NCI-H2227 treated with DMSO at 0.1 percent for 48 hours (cell line): ENCODE results near the gene RAPGEF4.
"Not testable (repeated sequence)": the region's sequence is repeated elsewhere in the genome, so short reads cannot be mapped to it uniquely, and the experiment has no call there.

ENCODE experiments used
- DNase-seq: peaks from one replicate; lab custom pipeline; 2025; lab: John Stamatoyannopoulos, UW

RAPGEF4 gene

GRCh38 chr2:172774302-172774701 lies 38.7 kb downstream of the RAPGEF4 start:
- DNase-seq = no peak

GRCh38 chr2:172775319-172775718 lies 39.7 kb downstream of the RAPGEF4 start:
- no peak for DNase-seq

- no peak for DNase-seq
Observed at GRCh38 chr2:172777431-172777830, 41.8 kb downstream of the RAPGEF4 start.

- no peak for DNase-seq
Observed at GRCh38 chr2:172782506-172783164, 47.0 kb downstream of the RAPGEF4 start.

- DNase-seq = no peak
Observed at GRCh38 chr2:172783165-172783898, 47.7 kb downstream of the RAPGEF4 start.

GRCh38 chr2:172788871-172789270 lies 53.2 kb downstream of the RAPGEF4 start:
- no peak for DNase-seq

- DNase-seq = no peak
Observed at GRCh38 chr2:172790404-172790803, 54.8 kb downstream of the RAPGEF4 start.

- no peak for DNase-seq
Observed at GRCh38 chr2:172791953-172792352, 56.3 kb downstream of the RAPGEF4 start.

- DNase-seq = no peak
Observed at GRCh38 chr2:172792711-172793110, 57.1 kb downstream of the RAPGEF4 start.

GRCh38 chr2:172803308-172803707 lies 67.7 kb downstream of the RAPGEF4 start:
- DNase-seq = not testable (repeated sequence)

GRCh38 chr2:172804423-172804822 lies 68.8 kb downstream of the RAPGEF4 start:
- DNase-seq = no peak

GRCh38 chr2:172806493-172806892 lies 70.8 kb downstream of the RAPGEF4 start:
- peak; percentile 93 for DNase-seq

GRCh38 chr2:172806996-172807395 lies 71.4 kb downstream of the RAPGEF4 start:
- DNase-seq = peak; percentile 36

- peak; percentile 60 for DNase-seq
Observed at GRCh38 chr2:172808156-172808555, 72.5 kb downstream of the RAPGEF4 start.

- DNase-seq = no peak
Observed at GRCh38 chr2:172811027-172811426, 75.4 kb downstream of the RAPGEF4 start.

- no peak for DNase-seq
Observed at GRCh38 chr2:172812158-172812744, 76.6 kb downstream of the RAPGEF4 start.

GRCh38 chr2:172813314-172813888 lies 77.8 kb downstream of the RAPGEF4 start:
- DNase-seq = peak; percentile 62

GRCh38 chr2:172817411-172817810 lies 81.8 kb downstream of the RAPGEF4 start:
- DNase-seq = no peak

- no peak for DNase-seq
Observed at GRCh38 chr2:172819943-172820342, 84.3 kb downstream of the RAPGEF4 start.

GRCh38 chr2:172821370-172822338 lies 86.0 kb downstream of the RAPGEF4 start:
- DNase-seq = no peak

GRCh38 chr2:172822585-172822984 lies 86.9 kb downstream of the RAPGEF4 start:
- DNase-seq = no peak
